ENCODE results near the gene CRB2.

The CRB2 gene

DNA sequence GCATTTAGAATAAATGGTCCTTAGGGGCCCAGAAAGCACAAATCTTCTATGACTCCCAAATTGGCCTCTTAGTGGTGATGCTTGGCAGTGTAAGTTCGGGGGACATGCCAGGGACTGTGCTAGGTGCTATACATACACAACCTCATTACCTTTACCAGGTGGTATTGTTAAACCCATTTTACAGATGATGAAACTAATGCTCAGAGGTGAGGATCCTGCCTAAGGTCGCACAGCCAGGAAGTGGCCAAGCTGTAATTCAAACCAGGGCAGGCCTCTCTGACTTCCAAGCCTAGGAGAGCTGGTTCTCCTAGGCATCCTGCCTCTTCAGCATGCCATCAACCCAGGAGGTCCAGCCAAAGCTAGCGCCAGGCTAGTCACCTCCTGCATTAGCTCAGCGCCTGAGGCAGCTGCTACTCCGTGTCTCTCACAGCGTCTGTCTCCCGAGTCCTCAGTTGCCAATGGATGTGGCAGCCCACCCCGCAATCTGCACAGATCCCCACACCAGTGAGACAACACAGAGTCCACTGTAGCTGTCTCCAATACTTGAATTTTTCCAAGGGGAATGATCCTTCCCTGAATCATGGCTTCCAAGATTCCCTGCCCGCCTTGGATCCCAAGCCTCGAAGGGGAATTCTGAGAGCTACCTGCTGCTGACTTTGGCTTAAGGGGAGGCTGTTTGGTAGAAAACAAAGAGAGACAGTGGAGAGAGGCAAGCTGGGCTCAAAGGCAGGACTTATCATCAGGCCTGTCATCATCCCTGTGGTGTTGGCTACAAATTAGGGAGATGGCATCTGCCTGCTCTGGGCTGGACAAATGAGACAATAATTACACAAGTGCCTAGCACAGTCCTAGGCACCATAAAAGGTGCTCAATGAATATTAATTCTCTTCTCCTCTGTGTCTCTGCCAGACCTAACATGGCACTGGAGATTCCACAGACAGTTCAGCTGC lies 52.6 kb downstream of the CRB2 start:
- no peak for DNase-seq

DNA sequence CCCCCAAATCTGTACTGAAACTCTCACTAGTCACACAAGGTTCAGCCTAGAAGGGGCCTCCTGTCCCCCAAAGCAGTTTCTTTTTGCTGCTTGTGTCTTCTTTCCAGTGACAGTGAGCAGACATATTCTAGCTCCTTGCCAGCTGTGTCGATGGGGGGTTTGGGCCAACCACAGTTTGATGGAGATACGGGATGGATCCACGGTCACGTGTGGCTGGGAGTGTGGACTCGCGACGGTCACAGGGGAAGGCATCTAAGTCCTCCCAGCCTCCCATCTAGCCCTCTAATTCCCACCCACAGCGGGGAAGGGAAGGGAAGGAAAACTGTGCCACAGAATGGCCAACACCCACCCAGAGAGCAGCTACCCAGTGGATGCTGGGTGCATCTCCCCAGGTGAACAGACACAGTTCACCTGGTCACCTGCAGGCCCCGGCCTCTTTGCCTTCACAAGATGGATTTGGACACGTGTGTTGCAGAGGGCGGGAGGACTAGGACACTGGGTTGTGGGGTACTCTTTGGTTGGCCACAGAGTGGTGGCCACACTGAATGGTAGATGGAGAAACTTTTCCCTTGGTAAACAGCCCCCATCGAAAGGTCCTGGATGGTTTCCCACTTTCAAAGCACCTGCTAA lies 54.4 kb downstream of the CRB2 start:
- no peak for DNase-seq

DNA sequence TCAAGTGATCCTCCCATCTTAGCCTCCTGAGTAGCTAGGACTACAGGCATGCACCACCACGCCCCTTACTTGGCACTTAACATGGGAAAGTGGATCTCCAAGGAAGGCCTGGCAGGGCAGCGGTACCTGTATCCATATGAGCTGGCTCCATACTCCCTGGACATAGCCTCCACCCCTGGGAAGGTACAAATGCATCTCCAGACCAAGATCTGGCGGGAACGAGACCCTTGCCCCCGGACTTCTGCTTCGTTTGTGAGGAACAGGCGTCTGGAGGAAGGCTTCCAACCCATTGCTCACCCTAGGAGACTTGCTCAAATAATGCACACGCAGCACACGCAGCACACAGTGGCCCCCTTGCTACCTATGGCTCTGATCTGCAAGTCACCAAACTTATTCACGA lies 55.2 kb downstream of the CRB2 start:
- no peak for DNase-seq

DNA sequence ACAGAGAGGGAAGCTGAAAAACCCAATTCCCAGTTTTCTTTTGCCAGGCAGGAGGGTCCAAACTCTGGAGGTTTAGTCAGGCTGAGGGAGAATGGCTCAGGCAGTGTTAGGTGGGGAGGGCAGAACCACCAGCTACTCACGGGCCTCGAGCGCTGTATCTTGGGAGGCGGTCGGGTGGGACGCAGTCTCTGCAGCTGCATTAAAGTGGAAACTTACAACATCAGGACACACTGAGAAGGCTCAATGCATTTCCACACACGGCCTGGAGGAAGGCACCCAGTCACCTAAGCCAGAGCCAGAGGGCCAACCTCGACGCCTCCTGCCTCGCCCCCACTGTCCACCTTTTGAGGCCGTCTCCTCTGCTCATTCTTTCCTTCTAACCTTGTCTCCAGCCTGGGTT lies 55.6 kb downstream of the CRB2 start:
- no peak for DNase-seq

DNA sequence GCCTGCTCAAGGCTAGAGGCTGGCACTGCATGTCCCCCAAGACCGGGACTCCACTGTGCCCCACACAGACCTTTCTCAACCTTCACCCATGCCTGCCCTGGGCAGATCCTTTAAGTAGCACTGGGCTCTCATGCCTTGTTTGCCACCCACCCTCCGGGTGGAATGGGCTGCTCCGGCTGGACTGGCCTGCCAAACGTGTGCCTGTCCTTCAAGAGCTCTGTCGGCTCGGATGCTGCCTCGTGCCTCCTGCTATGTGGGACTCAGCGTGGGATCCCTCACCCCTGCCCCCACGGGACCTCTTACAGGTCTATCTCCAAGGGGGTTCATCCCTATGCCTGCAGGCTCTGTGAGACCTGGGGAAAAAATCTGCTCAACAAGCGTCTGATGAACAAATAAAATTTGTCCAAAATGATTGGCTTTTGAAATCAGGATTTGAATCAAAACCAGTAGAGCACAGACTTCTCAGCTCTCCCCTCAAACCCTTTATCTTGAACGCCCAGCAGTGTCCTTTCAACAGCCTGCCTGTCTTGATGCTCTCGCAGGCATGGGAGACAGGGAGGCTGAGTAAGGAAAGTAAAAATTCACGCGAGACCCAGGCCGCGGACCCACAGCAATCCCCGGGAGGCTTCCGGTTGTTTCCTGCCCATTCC lies 56.3 kb downstream of the CRB2 start:
- no peak for DNase-seq

DNA sequence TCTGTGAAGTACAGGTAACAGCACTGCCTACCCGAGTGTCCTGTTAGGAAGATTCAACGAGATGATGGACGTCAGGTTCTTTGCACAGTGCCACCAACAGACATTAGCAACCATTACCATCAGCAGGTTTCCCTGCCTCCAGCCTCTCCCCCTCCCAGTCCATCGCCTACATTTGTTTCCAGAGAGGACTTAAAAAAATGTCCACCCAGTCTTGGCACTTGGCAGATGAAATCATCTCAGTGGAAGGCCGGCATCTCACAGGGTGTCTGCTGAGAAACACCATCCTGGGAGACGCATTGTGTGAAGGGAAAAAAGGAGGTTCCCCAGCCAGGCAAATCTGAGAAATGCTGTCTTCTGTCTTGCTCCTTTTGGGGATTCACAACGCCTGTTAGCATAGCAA lies 58.2 kb downstream of the CRB2 start:
- DNase-seq: no peak

DNA sequence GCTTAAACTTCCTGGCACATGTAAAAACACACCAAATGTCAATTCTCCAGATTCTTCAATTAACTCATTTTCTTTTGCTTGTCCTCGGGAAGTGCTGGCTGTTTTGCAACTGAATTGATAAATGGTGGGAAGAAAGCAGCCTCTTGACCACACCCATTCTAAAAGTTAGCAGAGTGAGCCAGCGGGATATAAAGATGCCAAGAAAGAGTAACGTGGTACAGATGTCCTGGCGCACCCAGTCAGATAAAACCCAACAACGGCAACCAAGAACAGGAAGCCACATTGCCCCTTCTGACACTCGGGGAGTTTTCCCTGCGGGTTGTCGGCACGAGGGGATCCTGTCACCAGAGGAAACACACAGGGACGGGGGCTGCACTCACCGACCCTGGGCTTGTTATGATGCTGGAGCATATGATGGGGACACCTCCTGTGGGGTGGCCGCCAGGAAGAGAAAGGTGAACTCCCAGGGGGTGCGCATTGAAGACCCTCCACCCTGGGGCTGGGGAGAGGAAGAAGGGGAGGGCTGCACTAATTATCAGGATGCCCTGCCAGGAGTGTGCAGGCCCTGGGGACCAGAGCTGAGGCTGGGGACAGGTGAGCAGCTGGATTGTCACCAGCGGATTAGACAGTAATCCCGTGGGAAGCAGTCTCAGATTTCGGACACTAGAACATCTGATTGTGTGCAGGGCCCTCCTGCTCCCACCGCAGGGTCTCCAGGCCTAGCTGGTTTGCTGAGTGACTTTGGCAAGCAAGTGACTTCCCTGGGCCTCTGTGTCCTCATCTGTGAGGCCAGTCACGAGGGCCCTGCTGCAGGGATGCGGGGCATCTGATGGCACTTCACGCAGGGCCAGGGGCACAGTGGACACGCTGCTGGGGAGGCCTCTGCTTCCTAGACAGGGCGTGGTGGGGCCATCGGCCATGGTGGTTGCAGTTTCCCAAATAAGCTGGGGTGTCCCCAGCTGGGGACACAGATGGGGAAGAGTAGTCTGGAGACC lies 59.2 kb downstream of the CRB2 start:
- DNase-seq: no peak

DNA sequence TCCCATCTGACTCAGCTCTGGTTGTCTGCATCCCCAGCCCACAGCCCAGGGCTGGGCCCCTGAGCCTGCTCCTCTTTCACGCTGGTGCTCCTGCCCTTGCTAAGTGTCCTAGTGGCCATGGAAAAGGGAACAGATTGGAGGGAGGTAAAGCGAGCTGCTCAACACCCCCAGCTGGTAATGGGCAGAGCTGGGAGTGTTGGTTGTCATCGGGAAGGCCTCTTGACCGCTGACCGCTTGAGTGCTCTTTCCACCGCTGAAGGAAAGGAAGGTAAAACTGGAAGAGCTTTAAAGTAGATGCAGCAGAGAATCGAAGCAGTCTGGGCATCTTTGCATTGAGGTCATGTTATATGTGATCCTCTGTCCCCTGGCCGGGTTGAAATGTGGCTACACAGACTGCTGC lies 60.2 kb downstream of the CRB2 start:
- no peak for DNase-seq

DNA sequence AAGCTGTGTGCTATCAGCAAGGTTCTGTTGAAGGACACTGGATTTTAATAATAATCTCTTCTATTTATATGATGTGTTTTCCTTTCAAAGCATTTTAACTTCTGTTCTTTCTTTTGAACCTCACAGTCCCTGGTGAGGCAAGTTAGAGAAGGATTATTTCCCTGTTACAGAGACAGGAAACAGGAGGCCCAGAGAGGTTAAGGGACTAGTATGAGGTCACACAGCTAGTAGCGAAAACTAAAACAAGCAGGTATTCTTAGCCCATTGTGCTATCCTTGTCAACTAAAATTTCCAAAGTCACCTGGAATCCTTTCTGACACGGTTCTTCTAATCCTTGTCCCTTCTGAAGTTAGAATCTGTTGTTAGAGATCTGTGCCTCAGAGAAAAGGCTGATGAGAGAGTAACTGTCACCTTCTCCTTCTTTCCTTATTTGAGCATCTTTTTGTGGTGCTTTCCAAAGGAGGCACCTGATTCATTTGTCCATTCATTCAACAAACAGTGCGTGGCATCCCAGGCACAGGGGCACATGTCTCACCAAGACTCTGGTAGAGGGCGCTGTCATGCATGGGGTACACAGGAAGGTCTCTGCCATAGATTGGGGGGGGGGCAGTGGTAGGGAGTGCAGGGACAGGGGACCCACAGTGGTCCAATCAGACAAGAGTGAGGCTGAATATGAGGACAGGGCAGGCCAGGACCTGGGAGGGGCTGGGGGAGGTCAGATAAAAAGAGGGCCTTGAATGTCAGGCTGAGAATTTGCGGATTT lies 61.5 kb downstream of the CRB2 start:
- no peak for DNase-seq

DNA sequence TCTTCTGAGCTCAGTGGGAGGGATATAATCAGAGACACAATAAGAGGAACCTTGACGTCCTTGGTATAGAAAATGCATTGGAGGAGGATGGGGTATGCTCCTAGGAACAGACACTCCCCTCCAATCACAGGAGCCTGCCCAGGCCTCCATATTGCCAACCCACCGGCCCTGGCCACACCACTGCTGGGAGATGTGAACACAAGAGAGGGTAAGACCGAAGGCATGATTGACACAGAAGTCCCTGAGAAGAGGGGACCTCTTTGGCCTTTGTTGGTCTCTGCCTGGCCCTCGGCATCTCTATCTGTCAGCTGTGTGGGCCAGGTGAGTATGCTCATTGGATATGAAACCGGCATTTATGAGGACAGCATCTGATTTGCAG lies 62.0 kb downstream of the CRB2 start:
- DNase-seq: no peak

DNA sequence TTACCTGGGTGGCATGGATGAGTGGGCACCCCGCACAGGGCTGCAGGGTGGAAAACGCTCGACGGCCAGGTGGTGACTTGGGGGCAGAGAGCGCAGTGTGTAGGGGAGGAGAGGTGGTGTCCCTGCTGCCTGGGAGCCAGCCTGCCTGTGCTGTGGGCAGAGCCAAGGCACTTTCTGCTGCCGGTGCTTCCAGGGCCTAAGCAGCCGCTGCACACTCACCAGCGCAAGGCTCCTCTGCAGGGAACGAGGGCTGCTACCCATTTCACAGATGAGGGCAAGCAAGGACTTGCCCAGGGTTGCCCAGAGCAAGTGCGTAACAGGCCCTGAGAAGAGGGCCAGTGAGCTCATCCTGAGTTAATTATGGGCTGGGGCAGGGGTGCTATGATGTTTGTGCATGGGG lies 62.5 kb downstream of the CRB2 start:
- no peak for DNase-seq

DNA sequence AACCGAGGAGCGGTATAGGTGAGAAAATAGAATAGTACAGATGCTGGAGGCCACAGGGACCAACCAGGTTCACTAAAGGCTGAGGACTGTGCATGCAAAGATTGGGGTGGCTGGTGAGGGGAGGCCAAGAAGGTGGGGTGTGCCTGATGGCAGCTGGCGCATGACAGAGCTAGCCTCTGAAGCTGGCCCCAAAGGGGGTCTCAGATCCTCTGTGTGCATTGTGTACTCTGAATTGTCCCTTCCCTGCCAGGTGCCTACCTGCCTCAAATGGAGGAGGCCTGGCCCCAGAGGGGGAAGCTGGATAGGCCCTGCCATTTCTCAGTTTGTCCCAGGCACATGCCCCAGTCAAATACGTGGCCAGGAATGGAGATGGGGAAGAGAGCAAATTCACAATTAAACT lies 63.1 kb downstream of the CRB2 start:
- DNase-seq: no peak

DNA sequence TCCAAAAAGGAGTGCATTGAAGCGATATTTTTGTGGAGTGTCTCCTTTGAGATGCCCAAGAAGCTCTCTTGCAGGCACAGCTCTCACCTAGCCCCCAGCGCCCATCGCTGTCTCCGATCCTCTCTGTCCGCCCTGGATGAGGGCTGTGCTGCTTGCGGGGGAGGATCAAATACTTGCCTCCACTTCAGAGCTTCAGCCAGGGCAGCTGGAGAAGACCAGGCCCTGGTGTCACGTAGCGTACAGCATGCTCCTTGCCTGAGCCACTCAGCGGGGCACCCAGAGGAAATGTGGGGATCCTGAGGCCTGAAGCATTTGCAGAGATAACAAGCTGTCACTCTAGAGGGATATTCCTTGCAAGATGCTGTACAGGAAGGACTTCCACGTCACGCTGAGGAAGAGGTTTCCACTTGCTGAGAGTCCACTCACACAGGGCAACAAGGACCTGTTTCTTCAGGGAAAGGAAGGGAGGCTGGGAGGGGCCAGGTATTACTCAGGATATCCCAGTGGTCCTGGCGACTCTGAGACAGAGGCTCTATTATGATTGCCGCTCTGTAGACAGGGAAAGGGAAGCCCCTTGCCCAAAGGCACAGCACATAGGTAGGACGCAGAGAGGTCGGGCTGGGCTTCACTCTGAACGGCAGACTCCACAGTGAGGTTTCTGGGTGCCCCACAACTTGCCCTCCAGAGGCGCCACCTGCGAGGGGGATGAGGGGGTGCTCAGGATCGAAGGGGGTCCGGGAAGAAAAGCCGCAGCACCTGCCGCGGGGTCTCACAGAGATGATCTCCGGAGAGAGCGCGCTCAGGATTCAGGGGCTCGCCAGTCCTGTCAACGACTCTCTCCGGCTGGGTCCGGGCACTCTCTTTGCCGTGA lies 64.0 kb downstream of the CRB2 start:
- no peak for DNase-seq

DNA sequence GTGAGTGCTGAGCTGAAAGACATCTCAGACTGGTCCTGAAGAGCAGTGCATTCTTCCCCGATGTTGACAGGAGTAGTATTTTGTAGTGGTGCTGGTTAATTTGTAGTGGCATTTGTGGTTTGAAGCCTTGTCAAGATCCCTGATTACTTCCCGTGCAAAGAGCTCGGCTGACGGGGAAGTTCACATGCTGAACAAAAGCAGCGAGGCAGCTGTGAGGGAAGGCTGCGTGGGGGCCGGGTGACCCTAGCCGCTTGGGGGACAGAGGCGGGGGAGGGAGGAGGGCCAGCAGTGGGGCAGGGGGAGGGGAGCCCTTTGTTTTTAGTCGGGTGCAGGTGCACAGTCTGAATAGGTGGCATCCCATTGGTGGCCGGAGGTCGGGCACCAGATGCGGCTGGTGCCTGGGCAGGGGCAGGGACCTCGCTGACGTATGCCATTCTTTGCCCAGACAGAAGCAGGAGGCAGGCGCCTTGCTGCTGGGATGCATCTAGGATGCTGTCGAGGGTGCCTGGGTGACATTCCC lies 64.7 kb downstream of the CRB2 start:
- no peak for DNase-seq

DNA sequence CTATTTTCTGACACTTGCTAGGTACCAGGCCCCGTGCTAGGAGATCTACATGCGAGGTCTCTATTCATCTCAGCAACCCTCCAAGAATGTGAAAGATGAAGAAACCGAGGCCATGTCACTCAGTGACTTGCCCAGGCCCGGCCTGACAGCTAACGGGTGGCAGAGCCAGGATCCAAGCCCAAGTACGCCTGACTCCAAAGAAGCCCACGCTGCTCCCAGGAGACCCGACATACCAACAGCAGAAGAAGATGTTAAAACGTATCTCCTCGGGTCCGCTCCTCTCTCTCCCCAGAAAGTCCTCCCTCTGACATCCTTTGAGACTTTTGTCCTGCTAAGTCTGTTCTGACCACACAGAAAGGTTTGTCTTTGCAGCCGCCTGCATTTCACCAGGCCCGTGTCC lies 65.2 kb downstream of the CRB2 start:
- no peak for DNase-seq

DNA sequence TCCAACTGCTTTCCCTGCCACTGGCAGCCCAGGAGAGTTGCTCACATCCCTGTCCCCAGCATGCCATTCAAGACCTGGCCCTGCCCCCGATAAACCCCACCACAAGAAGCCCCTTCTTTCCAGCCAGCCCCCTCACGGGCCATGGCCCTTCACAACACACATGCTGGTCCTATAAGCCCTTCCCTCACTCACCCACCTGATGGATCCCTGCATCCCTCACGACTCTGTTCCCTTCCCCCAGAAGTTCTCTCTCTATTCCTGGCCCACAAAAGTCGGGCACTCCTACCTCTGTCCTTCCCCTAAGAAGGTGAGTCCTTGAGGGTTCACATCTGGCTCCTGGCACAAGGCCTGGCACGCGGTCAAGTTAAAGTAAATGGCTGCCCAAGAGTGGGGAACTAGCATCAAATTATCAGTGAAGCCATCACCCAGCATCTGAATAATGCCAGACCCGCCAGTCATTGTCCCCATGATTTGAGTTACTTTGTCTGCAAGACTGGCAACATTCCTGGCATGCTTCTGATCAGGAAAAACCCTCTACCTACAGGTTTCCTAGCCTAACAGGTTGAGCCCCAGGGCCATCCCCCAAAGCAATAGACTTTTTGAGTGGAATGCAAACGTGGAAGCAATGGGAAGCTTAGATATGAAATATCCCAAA lies 65.9 kb downstream of the CRB2 start:
- DNase-seq: no peak

DNA sequence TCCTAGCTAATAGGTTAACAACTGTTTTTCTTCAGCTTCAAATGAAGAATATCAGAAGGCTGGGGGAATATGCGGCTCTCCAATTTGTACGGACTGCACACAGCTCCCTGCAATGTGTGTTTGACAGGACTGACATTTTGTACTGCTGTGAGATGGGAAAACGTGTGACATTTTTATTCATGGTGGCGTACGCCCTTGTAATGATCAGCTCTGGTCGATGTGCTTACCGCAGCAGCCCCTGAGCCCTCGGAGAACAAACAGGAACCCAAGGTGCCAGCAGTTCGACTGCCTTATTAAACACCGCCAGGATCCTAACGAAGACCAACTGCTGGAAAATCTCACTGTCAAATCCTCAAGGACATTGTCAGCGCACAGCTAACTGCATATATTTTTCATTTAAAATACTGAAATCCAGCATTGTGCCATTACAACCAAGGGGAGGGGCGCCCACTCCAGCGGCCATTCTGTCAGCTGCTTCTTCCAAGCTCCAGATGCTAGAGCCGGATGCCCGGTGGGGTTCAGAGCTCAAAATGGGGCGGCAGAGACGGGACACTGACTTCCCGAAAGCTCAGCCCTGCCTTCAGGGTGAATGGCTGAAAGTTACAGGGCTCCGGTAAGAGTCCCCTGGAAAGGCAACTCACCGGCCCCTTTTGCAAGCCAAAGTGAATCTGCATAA lies 66.8 kb downstream of the CRB2 start:
- no peak for DNase-seq

DNA sequence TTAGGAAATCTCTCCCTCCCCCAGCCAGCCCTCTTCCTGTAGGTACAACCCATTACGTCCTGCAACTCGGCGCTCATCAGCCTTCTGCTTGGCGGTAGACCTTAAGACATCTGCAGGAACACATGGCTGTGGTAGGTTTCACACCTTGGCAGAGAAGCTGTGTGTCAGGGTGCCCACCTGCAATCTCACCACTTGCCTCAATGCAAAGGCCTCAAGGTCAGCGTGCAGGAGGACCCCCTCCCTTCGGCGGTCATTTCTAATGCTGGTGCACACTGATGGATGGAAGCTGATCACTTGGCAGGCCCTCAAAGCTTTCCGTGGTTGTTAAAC lies 67.3 kb downstream of the CRB2 start:
- DNase-seq: no peak

DNA sequence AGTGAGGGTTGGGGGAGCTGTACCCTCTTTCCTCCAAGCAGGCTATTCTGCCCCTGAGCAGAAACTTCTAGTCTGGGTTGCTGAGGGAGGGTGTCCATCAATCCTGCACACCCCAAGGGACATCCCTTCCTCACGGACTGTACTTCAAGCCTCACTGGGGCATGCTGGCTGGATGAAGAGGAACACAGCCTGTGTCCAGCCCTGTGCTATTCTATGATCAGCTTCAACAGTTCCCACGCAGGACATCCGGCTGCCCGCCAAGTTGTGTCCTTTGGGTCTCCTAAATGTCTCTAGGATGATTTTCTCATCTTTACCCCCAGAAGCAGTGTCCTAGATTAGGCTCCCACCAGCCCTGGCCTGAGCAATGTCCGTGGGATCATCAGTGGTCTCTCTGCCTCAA lies 68.1 kb downstream of the CRB2 start:
- no peak for DNase-seq
